Thyroid gland (tissue), 4 donors: ENCODE measurements around the gene KMT2E.

Source experiments
- POLR2A ChIP-seq, 2 donors: fragments of 450-650 bp; IDR thresholded peaks; one replicate each; pipeline ENCODE4 v1.6.1; 2017; ENCODE audit warnings: antibody characterized with exemption in 2 of 2, mild to moderate bottlenecking in 2 of 2, moderate library complexity in 1 of 2
- TF ChIP-seq, protein P1 (sequence below), 6 experiments: fragments of 200-600 bp in 3 of 6; fragments of 450-650 bp in 3 of 6; sonication (generic) in 3 of 6; IDR thresholded peaks; one replicate each; pipeline ENCODE4 v1.5.1; 2016 to 2019; ENCODE audit warnings: antibody characterized with exemption in 6 of 6, mild to moderate bottlenecking in 2 of 6, inconsistent platforms in 1 of 6, moderate library complexity in 1 of 6

- TF ChIP-seq, protein P1, sequence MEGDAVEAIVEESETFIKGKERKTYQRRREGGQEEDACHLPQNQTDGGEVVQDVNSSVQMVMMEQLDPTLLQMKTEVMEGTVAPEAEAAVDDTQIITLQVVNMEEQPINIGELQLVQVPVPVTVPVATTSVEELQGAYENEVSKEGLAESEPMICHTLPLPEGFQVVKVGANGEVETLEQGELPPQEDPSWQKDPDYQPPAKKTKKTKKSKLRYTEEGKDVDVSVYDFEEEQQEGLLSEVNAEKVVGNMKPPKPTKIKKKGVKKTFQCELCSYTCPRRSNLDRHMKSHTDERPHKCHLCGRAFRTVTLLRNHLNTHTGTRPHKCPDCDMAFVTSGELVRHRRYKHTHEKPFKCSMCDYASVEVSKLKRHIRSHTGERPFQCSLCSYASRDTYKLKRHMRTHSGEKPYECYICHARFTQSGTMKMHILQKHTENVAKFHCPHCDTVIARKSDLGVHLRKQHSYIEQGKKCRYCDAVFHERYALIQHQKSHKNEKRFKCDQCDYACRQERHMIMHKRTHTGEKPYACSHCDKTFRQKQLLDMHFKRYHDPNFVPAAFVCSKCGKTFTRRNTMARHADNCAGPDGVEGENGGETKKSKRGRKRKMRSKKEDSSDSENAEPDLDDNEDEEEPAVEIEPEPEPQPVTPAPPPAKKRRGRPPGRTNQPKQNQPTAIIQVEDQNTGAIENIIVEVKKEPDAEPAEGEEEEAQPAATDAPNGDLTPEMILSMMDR (IDR thresholded peaks at IDR 0.05) = no peak
- no peak for TF ChIP-seq POLR2A (IDR thresholded peaks at IDR 0.05)
These were observed 21.3 kb downstream of the KMT2E start for GRCh38 chr7:105035349-105035748.
